T-helper 2 cell (primary cell): Measurements from ENCODE around the gene LCOR.

Experiments
- DNase-seq, 5 experiments: peaks; one replicate each; pipeline versions ENCODE4 v3.0.0 to v3.0.0-alpha.2; 2012 to 2022

LCOR gene

DNA sequence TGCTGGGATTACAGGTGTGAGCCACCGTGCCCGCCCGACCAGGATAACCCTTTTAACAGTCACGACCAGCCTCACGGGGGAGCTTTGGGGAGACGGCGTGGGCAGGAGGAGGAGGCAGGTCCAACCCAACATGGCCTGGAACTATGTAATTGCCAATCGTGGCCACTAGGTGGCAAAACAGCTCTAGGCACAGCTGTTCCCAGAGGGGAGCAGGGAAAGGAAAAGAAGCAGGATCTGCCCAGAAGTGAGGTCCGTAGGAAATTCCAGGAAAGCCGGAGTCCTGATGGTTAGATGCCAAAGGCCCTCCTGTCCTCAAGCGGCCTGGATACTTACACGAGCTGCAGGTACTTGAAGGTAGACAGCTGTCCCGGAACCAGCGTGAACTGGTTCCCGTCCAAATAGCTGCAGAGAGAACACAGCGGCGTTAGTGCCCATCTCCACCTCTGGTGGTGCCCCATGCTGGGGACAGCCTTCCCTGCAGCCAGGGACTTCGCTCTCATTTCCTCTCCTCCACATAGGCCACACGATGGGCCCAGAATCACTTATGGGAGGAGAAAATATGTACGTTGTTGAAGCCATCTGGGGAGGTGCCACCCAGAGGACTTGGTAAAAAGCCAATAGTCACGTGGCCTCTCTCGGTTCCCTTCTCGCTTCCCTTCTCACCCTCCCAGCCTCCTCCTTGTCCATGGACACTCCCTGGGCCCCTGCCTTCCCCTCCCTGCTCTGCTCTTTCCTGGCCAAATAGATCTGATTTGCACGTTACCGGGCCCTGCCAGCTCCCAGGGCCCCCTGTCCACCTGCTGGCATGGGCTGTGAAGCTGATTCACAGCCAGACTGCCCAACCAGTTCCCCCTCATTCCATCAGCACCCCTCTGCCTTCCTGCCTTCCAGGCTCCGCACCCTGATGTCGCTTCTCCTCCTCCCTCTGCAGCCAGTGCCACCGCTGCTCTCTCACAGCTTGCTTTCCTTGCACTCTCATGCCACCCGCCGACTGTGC is 205.6 kb downstream of the LCOR start:
- peak in 4 of 5 experiments; percentile 24 to 57 (median 46) for DNase-seq

DNA sequence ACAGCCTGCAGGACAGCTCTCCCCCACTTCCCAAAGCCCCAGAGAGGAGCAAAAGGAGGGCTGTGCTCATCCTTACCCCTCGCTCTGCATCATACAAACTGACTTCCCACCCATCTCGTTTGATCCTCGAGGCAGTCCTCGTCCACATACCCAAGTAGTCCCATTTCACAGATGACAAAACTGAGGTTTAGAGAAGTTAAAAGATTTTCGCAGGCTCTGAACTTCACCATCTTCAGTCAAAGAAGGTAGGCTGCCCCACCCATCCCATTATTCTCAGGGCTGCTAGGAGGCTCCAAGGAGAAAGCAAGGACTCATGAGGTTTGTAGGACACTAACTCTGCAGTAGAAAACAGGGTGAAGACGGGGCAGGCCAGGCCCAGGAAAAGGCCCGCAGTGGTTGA is 206.6 kb downstream of the LCOR start:
- no peak for DNase-seq

DNA sequence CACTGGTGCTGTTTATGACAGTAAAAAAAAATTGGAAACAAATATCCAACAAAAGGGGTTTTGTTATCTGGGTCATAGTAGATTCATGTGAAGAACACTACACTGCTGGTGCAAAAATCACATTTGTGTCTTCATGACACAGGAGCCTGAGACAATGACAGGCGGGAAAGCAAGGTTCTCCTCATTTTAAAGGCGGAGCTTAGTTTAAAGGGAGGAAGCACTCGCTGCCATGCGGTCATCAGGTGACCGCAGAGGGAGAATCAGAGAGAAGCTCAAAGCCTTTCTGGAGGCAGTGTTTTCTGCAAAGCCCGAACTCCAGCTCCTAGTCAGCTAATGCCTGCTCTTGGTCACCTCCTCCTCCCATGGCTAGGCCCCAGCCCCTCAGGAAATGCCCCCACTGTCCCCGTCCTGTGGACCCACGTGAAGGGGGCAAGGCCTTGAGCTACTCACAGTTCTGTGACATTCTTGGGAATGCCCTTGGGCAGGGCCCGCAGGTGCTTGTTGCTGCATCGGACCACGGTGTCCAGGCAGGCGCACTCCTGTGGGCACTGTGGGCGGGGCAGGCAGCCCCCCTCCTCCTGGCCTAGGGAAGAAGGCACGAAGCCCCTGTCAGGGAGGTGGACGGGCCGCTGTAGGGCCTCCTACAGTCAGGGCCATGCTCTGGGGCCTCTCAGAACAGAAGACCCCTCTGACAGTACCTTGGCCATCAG is 207.6 kb downstream of the LCOR start:
- DNase-seq = no peak

DNA sequence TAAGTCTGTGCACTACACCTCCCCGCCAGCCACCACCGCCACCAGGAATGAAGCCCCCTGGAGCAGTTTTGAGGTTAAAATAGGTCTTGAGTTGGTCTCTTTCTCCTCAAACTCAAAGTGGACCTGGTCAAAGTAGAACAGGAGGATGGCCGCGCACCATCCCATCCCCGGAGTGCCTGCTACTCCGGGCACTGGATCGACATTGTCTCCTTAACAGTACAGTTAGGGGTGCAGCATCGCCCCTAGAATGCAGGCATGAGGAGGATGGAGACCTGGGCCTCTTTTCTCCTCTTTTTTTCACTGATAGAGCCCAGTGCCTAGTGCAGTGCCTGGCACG is 208.1 kb downstream of the LCOR start:
- no peak for DNase-seq

DNA sequence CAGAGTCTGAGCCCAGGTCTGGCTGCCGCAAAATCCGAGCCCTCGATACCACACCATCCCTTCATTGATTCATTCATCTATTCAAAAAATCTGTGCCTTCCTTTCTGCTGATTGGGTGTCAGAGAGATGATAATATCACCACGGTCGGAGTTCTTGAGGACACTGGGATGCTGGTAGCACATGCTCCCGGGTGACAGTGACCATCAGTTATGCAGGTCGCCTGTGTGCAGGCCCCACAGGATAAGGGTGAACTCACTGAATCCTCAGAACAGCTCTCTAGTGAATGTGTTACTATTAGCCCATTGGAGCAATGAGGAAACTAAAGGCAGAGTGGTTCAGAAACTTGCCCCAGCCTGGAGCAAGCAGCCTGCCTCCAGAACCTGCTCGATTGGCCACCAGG is 208.6 kb downstream of the LCOR start:
- no peak for DNase-seq

DNA sequence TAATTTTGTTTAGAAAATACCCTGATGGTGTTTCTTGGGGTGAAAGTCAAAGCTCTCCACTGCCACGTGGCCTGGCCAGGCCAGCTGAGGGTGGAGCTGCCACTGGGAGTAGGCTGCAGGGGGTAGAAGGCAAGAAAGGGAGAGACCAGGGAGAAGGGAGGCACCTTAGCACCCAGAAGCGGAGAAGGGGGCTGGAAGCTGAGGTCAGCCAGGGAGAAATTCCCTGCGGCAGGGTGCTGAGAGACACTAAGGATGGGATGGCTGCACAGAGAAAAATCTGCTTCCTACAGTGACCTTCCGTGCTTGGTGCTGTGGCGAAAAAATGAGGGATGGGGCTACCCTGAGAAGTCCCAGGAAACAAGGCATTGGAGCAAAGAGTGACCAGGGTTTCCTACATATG is 210.0 kb downstream of the LCOR start:
- no peak for DNase-seq

DNA sequence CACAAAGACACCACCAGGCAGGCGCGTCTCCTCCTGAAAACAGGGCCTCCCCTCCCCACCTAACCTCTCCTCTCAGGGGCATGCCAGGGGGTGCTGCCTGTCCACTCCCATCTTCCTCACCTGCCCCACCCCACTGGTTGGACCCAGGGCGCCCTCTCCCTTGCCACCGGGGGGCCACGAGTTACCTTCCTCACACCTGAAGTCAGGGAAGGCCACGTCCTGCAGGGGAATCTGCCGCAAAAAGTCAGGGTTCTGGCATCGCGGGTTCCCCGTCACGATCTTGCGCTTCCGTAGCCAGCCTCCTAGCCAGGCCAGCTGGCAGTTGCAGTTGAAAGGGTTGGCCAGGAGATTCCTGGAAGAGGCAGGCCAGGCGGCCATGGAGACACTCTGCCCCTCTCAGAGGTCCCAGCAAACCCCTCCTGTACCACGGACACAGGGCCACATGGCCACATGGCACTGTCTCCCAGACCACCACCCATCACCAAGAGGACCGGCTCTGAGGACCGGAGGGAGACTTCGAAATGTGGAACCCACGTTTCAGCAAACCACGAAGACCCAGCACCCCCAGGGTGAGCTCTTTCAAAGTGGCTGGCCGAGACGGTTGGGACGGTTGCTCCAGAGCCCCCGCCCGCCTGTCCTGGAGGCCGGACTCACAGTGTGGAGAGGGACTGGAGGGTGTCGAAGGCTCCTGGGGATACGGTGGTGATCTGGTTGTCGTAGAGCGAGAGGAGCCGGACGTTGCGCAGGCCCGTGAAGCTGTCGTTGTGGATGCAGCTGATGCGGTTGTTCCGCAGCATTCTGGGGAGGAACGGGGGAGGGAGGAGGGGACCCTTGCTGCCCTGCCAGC is 210.8 kb downstream of the LCOR start:
- DNase-seq = no peak

DNA sequence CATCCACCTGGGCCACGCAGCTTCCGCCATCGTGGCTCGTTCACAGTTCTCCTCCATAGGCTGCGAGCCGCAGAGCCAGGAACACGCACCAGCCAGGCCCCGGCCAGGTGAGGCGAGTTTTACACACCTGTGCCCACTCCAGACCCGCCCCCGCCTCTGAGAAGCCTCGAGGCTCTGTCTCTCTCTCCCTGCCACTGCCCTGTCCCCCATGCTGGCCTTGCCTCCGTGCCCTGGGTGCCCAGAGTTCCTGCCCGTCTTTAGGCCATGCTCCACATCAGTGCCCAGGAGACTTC is 211.4 kb downstream of the LCOR start:
- no peak for DNase-seq
